Measurements from ENCODE around the gene ZNF554.
"Not testable (repeated sequence)": the region's sequence is repeated elsewhere in the genome, so short reads cannot be mapped to it uniquely, and the experiment has no call there.

The ZNF554 gene

GRCh38 chr19:2808129-2808941 lies 11.3 kb upstream of the ZNF554 start:
- no peak for DNase-seq

DNA sequence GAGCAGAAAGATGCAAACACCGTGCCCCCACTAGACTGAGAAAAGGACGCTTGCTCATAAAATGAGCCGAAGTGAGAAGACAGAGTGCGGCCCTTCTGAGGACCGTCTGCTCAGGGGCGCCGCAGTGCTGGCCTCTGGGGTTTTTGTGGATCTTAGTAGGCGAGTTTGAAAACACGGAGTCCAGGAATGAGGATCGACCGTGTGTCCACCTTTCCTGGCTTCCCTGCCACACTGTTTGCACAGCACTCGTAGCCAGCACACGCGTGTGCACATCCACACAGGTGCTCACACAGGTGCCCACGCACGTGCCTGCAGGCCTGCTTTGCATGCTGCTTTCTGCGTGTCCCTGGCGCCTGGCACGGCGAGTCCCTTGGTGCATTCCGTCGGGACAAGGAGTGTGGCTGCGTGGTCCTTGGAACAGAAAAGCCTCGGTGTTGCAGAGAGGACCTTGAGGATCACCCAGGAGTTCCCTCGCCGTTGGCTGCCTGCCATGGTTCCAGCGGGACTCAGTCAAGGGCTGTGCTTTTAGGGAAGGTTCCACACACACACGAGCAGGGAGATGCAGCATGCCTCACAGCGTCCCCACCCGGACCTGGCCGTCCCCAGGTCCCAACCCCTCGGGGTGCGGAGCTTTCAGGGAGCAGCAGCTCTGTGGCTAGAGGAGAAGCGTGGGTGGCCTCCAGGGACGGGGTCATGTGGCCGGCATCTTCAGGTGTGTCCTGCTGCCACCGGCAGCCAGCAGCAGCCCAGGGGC lies 10.1 kb upstream of the ZNF554 start:
- DNase-seq = no peak

- no peak for DNase-seq
Observed at GRCh38 chr19:2810141-2811091, 9.3 kb upstream of the ZNF554 start.

- no peak for DNase-seq
Observed at GRCh38 chr19:2811221-2811722, 8.4 kb upstream of the ZNF554 start.

GRCh38 chr19:2811735-2812413 lies 7.8 kb upstream of the ZNF554 start:
- DNase-seq = no peak

DNA sequence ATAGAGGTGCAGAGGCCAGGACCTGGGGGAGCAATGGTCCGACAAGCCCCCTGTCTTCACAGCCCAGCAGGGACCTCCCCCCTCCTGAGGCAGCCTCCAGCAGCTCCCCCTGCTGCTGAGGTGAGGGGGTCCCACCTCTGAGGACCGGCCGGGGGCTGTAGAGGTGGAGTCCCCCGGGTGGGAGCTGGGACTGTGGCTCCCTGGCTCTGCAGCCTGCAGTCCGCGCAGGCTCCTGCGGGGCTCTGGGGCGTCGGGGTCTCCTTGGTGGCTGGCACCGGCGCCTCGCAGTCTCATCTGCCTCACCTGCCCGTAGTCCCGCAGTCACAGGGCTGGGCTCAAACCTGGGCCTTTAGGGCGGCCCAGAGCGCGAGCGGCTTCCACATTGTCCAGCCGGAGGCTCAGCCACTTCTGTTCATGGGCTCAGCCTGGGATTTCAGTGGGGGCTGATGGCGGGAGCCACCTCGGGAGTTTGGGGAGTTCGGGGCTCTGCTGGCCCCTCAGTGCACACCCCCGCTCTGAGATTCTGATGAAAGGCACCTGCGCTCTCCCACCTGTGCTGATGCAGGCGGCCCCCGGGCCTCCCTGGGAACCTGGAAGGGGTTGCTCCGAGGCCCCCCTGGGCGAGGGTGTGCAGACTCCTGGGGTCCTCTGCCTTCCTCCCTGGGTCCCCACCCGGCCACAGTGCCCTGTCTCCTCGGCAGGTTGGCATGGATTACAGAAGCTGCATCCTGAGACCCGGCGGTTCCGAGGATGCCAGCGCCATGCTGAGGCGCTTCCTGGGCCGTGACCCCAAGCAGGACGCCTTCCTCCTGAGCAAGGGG lies 7.0 kb upstream of the ZNF554 start:
- DNase-seq = no peak

DNA sequence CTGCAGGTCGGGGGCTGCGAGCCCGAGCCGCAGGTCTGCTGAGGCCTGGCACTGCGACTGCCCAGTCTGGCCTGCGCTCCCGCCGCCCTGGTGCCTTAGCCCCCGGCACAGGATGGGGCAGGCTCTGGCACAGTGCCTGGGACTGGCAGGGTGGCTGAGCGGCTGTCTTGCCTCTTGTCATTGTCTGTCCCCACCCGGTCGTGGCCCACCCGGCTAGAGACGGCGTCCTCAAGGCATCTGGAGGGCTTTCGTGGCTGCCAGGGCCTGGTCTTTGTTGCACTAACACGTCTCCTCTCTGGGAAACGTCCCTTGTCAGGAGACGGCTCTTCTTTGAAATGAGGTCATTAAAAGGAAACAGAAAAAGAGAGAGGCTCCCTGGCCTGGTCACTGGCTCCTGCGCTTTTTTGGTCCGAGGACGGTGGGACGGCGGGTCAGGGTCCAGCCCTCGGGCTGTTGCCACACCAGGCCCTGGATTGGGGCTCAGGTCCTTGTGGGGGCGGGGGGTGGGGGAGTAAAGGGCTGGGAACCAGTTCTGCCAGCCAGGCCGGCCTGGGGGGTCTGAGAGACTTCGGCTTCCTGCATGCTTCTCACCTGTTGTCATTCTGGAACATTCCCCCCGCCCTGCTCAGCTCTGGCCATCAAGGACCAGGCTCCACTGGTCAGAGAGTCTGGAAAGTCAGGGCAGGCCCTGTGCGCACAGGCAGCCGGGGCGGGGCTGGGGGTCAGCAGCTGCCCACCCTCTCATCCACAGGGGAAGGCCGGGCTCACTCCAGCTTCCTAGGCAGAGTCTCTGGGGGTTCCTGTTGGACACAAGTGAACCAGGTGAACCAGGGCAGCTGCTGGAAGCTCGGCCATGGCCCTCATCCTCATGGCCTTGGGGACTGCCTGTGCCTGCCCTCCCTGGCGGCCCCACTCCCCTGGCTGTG lies 6.2 kb upstream of the ZNF554 start:
- no peak for DNase-seq

DNA sequence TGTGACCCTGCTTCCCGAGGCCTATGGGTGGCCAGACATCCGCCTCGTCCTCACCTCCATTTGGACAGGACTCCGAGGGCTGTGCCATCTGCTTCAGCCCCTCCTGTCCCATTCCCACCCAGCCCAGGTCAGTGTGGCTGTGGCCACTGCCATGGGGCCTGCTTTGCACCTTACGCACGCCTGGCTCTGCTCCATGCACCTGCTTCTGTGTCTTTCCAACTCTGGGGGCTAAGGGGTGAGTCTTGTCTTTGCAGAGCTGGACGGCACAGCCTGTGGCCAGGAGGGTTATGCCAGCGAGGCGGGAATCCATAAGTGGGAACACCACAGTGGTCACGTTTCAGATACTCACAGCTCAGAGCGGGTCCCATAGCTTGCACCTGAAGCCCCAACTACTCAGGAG lies 5.2 kb upstream of the ZNF554 start:
- no peak for DNase-seq

DNA sequence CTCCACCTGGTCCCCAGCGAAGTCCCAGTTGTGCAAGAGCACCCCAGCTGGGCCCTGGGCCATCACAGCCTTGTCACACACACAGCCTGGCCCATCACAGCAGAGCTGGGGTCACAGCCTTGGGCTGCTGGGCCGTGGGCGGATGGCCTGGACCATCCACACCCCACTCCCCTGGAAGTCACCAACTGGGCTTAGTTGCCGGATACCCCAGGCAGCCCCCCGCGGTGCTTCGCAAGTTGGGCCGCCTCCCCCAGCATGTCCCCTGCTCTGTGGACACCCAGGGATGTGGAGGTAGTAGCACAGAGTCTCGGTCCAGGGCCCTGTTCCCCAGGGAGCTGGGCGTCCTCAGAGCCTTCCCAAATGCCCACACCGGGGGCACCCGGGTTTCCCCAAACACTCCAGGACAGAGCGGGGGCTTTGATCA lies 4.5 kb upstream of the ZNF554 start:
- DNase-seq = no peak

DNA sequence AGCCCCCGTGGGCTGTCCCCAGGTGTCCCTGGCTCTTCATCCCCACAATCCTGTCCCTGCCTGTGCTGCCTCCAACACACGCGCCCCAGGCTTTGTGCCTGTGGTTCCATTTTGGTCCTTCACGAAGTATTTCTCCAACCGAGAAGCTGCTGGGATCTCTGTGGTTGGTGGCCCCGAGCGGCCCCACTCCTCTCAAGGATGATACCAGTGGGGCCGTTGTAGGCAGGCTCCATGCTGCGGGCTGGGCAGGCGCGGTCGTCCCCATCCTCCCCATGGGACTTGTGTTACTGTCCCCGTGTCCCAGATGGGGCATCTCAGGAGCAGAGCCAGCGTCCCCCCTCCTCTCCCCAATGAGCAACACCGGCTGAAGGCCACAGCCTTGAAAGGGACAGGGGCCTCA lies 3.7 kb upstream of the ZNF554 start:
- no peak for DNase-seq

- no peak for DNase-seq
Observed at GRCh38 chr19:2816641-2817040, 3.0 kb upstream of the ZNF554 start.

DNA sequence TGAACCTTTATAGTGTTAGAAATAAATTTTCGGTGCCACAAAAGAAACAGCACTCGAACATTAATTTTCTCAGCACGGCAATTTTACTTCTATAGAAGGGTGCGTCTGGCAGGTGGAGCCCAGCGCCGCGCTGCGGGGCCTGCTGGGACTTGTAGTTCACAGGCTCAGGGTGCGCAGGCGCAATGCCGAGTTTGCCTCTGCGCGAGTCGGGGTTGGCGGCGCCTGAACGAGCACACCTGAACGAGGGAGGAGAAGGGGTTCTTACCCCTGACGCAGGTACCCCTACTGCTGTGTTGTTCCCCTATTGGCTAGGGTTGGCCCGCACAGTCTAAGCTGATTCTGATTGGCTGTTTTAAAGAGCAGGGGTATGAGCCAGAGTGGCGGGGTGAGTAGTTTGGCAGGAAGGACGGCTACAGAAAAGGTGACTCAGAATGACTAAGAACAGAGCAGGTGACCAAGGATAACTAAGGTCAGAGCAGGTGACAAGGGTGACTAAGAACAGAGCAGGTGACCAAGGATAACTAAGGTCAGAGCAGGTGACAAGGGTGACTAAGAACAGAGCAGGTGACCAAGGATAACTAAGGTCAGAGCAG lies 2.3 kb upstream of the ZNF554 start:
- DNase-seq = not testable (repeated sequence)

DNA sequence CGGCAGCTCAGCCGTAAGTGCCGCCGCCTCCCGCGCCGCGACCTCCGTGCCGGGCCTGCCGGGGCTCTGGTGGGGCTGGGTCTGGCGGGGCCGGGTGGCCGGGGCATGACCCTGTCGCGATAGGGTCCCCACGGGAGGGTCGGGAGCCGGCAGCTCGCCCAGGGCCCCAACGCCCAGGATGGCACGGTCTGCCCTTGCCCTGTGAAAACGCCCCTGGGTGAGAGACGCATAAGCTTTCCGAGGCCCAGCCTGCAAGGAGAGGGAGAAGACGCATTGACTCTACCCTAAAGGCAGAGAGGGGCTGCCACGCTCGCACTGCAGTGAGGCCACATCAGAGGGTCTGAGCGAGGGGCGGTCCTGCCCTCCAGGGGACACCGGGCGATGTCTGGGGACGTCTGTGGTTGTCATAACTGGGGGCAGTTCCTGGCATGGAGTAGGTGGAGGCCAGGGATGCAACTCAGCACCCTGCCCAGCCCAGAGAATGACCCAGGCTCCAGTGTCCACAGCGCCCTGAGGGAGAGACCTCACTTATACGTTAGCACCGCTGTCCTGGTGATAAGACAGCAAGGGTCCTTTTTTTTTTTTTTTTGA lies 539 bp downstream of the ZNF554 start:
- no peak for DNase-seq

DNA sequence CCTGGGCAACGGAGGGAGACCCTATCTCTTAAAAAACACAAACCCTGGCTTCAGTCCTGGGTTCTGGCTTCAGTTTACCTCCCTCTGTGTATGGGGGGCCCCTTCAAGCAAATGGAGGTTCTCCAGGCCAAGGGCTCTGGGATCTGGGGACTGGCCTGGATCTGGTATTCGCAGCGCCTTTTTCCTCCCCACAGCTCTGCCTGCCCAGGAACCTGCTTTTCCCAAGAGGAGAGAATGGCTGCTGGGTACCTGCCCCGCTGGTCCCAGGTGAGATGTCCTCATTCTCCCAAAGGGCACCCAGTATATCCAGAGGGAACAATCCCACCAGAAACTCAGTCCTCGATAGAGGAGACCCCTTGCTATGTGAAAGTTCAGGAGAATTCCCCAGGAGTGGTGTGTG lies 3.2 kb downstream of the ZNF554 start:
- DNase-seq = no peak

DNA sequence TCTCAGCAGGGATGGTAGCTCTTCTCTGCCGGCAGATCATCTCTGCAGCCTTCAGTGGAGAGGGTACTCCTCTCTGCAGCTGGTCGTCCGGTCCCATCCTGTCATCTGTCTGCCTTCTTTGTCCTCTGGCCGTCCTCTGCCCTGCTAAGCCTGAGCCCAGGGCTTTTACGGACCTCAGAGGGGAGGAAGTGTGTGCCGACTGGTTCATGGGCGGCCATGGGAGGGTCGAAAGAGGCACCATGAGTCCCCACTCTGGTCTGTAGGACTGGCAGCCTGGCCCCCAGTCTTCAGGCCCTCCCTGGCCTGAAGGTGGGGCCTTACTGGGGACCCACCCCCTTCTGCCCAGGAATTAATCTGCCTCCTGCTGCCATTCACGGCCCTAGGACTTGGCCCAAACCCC lies 4.0 kb downstream of the ZNF554 start:
- no peak for DNase-seq

- DNase-seq = no peak
Observed at GRCh38 chr19:2824129-2824528, 4.5 kb downstream of the ZNF554 start.

DNA sequence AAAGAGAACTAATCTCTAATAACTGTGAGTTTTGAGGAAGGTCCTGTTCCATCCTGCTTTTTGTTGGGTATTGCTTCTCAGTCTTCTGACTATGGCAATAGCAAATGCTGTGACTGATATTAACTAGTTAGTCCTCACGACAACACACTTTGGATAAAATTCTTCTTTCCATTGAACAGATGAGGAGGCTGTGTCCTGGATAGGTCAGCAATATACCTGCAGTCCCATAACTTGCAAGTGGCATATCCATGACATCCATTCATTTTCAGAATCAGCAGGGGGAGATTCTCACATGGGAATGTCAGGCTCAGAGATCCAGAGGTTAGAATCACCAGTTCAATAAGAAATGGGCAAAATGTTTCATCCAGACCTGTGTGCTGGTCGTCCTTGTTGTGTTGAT lies 7.4 kb downstream of the ZNF554 start:
- no peak for DNase-seq

- DNase-seq = no peak
Observed at GRCh38 chr19:2827840-2828489, 8.3 kb downstream of the ZNF554 start.

GRCh38 chr19:2834294-2834871 lies 14.7 kb downstream of the ZNF554 start:
- no peak for DNase-seq
